Erythroblast (primary cell): ENCODE results near the gene RHO.

Experiments used
- GATA1 ChIP-seq: IDR thresholded peaks from 2 replicates; pipeline ENCODE4 v1.6.1; 2011; ENCODE audit warnings: low read depth, mild to moderate bottlenecking, control low read depth, low read length, moderate library complexity
- POLR2A ChIP-seq: IDR thresholded peaks from 2 replicates; pipeline ENCODE4 v1.6.1; 2011; ENCODE audit warnings: mild to moderate bottlenecking, low read length

GRCh38 chr3:129560911-129561594 lies 32.6 kb downstream of the RHO start:
- TF ChIP-seq POLR2A (no peak), GATA1 (no peak)
